T-cell (primary cell): ENCODE measurements around the gene C5orf63. TPM values are rescaled to one million over a fixed set of nuclear protein-coding genes. Genes with fewer than 3 reads are reported as not detected.
"Not testable (repeated sequence)": the region's sequence is repeated elsewhere in the genome, so short reads cannot be mapped to it uniquely, and the experiment has no call there.

Experiments
- ATAC-seq, 4 experiments: fragments of 200-7000 bp in 3 of 4; fragments of 150-1000 bp in 1 of 4; cut with Tn5 transposase; replicated peaks in 1 of 4; 1 replicate in 3 of 4; 2 replicates in 1 of 4; pipeline ENCODE4 v1.10.0; 2021; ENCODE audit warnings: moderate library complexity in 3 of 4, mild to moderate bottlenecking in 2 of 4, moderate number of reproducible peaks in 1 of 4
- CTCF ChIA-PET, 2 donors: fragments of 300-600 bp; sonication (Branson Sonifier 250); formaldehyde crosslinking; loops; one replicate each; lab custom pipeline; 2022; ENCODE audit warnings: antibody characterized with exemption in 2 of 2; lab: Charles Lee
- POLR2A ChIA-PET, 2 donors: fragments of 300-600 bp; sonication (Branson Sonifier 250); formaldehyde crosslinking; loops; one replicate each; lab custom pipeline; 2022; ENCODE audit warnings: antibody characterized with exemption in 2 of 2; lab: Charles Lee
- DNase-seq, 35 experiments: peaks; one replicate each; pipeline versions ENCODE4 v3.0.0 to v3.0.0-alpha.2; 2013 to 2023
- H3K27ac ChIP-seq: one replicate; pipeline ENCODE4 v1.5.1; 2013; ENCODE audit warnings: low read length
- H3K27me3 ChIP-seq, 2 experiments: replicated peaks in 1 of 2; 1 replicate in 1 of 2; 2 replicates in 1 of 2; pipeline versions ENCODE4 v1.6.1 to v1.7.0; 2013; ENCODE audit warnings: low read length in 1 of 2, mixed read lengths in 1 of 2; ENCODE audit not compliant: control insufficient read depth in 2 of 2, insufficient read depth in 2 of 2; ENCODE audit errors: extremely low read depth in 1 of 2
- H3K36me3 ChIP-seq, 2 donors: 1 replicate in 1 of 2; 2 replicates in 1 of 2; pipeline versions ENCODE4 v1.6.1 to v1.7.0; 2013; ENCODE audit warnings: low read length in 1 of 2; ENCODE audit not compliant: control insufficient read depth in 2 of 2, insufficient read depth in 1 of 2; ENCODE audit errors: extremely low read depth in 1 of 2
- H3K4me1 ChIP-seq, 2 experiments: 1 replicate in 1 of 2; 2 replicates in 1 of 2; pipeline versions ENCODE4 v1.6.1 to v1.7.0; 2013; ENCODE audit warnings: low read length in 2 of 2, mixed read lengths in 1 of 2; ENCODE audit not compliant: insufficient read depth in 2 of 2, control insufficient read depth in 1 of 2; ENCODE audit errors: extremely low read depth in 1 of 2
- H3K4me3 ChIP-seq, 2 donors: 1 replicate in 1 of 2; 2 replicates in 1 of 2; pipeline versions ENCODE4 v1.5.1 to v1.7.0; 2013; ENCODE audit warnings: mild to moderate bottlenecking in 2 of 2, low read length in 1 of 2, moderate library complexity in 1 of 2; ENCODE audit not compliant: control insufficient read depth in 1 of 2; ENCODE audit errors: extremely low read depth in 1 of 2
- H3K9me3 ChIP-seq: 2 replicates; pipeline ENCODE4 v1.7.0; 2013
- H3K27ac Mint-ChIP-seq, 2 donors: one replicate each; pipeline ENCODE4 v1.8.0; 2020 to 2021; ENCODE audit warnings: mild to moderate bottlenecking in 2 of 2, mixed read lengths in 2 of 2
- H3K27me3 Mint-ChIP-seq, 2 donors: one replicate each; pipeline ENCODE4 v1.8.0; 2021 to 2022; ENCODE audit warnings: mixed read lengths in 2 of 2
- H3K36me3 Mint-ChIP-seq: one replicate; pipeline ENCODE4 v1.8.0; 2021; ENCODE audit warnings: mixed read lengths
- H3K4me1 Mint-ChIP-seq, 3 donors: one replicate each; pipeline ENCODE4 v1.8.0; 2020 to 2022; ENCODE audit warnings: mixed read lengths in 3 of 3, mild to moderate bottlenecking in 1 of 3
- H3K4me3 Mint-ChIP-seq, 3 donors: one replicate each; pipeline ENCODE4 v1.8.0; 2020 to 2022; ENCODE audit warnings: mild to moderate bottlenecking in 3 of 3, mixed read lengths in 3 of 3, moderate library complexity in 3 of 3
- H3K9me3 Mint-ChIP-seq, 3 donors: one replicate each; pipeline ENCODE4 v1.8.0; 2020 to 2022; ENCODE audit warnings: mixed read lengths in 3 of 3
- WGBS: methylation state at CpG from one replicate; pipeline ENCODE4 v1.1.5; 2013; ENCODE audit warnings: missing lambda C conversion rate; ENCODE audit not compliant: insufficient coverage; 5-methylcytosine and 5-hydroxymethylcytosine counted together
- total RNA-seq, 35 experiments: library from RNA in 6 of 35; stranded (reverse) in 6 of 35; fragments of 120-200 nt in 1 of 35; gene quantifications; one replicate each; pipeline versions ENCODE4 v1.2.1 to v1.2.4 and lab custom pipeline; 2013 to 2026

Gene C5orf63
- total RNA-seq, 5 donors from 2014 or later (not counting 1 experiment from before 2014, with no cell fraction given), result 7.4 to 13.5 (median 11.5) TPM

GRCh38 chr5:127056896-127057295 lies 16.4 kb downstream of the C5orf63 start:
- H3K9me3 Mint-ChIP-seq, result peaks cover 0 to 6% (median 2%) of the 10 kb centered on the region in 3 donors
- peaks cover 58% of the 10 kb centered on the region for H3K36me3 Mint-ChIP-seq
- no peak overlapping the region for H3K27ac Mint-ChIP-seq
- Histone ChIP-seq H3K4me1 (no peaks in the 10 kb centered on the region), H3K4me3 (no peak overlapping the region), H3K27ac (no peak overlapping the region), H3K36me3 (no peaks in the 10 kb centered on the region), H3K27me3 (no peaks in the 10 kb centered on the region), H3K9me3 (no peaks in the 10 kb centered on the region)
- H3K4me1 Mint-ChIP-seq, result peaks cover 6 to 11% (median 9%) of the 10 kb centered on the region in 3 donors
- DNase-seq, result no peak
- ATAC-seq, result no peak
- H3K27me3 Mint-ChIP-seq, result no peaks in the 10 kb centered on the region
- POLR2A ChIA-PET, result interaction anchor here in 1 of 2 donors (0.6 kb wide), 1 partner anchor 197 kb away, joined by 3 read pairs; no protein-coding TSS in a partner anchor
- no peak overlapping the region for H3K4me3 Mint-ChIP-seq
- CTCF ChIA-PET, result interaction anchor here in 1 of 2 donors (1.5 kb wide), 1 partner anchor 10 kb away, joined by 3 read pairs; no protein-coding TSS in a partner anchor
- WGBS, result 63% methylated on average over 2 of the region's 2 CpGs

GRCh38 chr5:127055880-127056653 lies 17.2 kb downstream of the C5orf63 start:
- no peak for DNase-seq
- Histone ChIP-seq H3K27ac (no peak overlapping the region), H3K4me3 (no peak overlapping the region), H3K27me3 (no peaks in the 10 kb centered on the region), H3K9me3 (no peaks in the 10 kb centered on the region), H3K4me1 (no peaks in the 10 kb centered on the region), H3K36me3 (no peaks in the 10 kb centered on the region)
- Mint-ChIP-seq H3K9me3 (peaks cover 0 to 6% (median 2%) of the 10 kb centered on the region in 3 donors), H3K27me3 (no peaks in the 10 kb centered on the region), H3K4me1 (peaks cover 5 to 8% (median 6%) of the 10 kb centered on the region in 3 donors), H3K4me3 (no peak overlapping the region), H3K27ac (no peak overlapping the region), H3K36me3 (peaks cover 66% of the 10 kb centered on the region)
- CTCF ChIA-PET, result no interaction called here
- WGBS, result 83% methylated on average over 1 of the region's 3 CpGs
- POLR2A ChIA-PET, result no interaction called here
- no peak for ATAC-seq

- H3K9me3 ChIP-seq, CTCF ChIA-PET, H3K4me3 ChIP-seq, POLR2A ChIA-PET, H3K9me3 Mint-ChIP-seq, H3K4me3 Mint-ChIP-seq, H3K27me3 ChIP-seq, H3K27me3 Mint-ChIP-seq, H3K4me1 Mint-ChIP-seq, H3K36me3 ChIP-seq, H3K27ac ChIP-seq, DNase-seq, H3K4me1 ChIP-seq, ATAC-seq, H3K27ac Mint-ChIP-seq: not testable (repeated sequence)
- peaks cover 63% of the 10 kb centered on the region for H3K36me3 Mint-ChIP-seq
- WGBS, result 100% methylated on average over 3 of the region's 6 CpGs
These were observed 19.8 kb downstream of the C5orf63 start for GRCh38 chr5:127053551-127053950.

- DNase-seq, result no peak
- ATAC-seq, result no peak
- H3K4me1 Mint-ChIP-seq, result no peaks in the 10 kb centered on the region
- Histone ChIP-seq H3K4me3 (no peak overlapping the region), H3K36me3 (no peaks in the 10 kb centered on the region), H3K4me1 (no peaks in the 10 kb centered on the region), H3K27me3 (no peaks in the 10 kb centered on the region), H3K9me3 (no peaks in the 10 kb centered on the region), H3K27ac (no peak overlapping the region)
- no peaks in the 10 kb centered on the region for H3K27me3 Mint-ChIP-seq
- CTCF ChIA-PET, result no interaction called here
- POLR2A ChIA-PET, result no interaction called here
- no peak overlapping the region for H3K4me3 Mint-ChIP-seq
- H3K9me3 Mint-ChIP-seq, result peaks cover 0 to 6% (median 2%) of the 10 kb centered on the region in 3 donors
- WGBS, result 100% methylated on average over 1 of the region's 3 CpGs
- peaks cover 60% of the 10 kb centered on the region for H3K36me3 Mint-ChIP-seq
- no peak overlapping the region for H3K27ac Mint-ChIP-seq
These were observed 20.3 kb downstream of the C5orf63 start for GRCh38 chr5:127053049-127053448.

- H3K27me3 ChIP-seq, result no peaks in the 10 kb centered on the region
- H3K4me1 ChIP-seq, result no peaks in the 10 kb centered on the region
- H3K27ac Mint-ChIP-seq, result no peak overlapping the region
- no peak for DNase-seq
- CTCF ChIA-PET, result no interaction called here
- POLR2A ChIA-PET, result no interaction called here
- H3K4me3 ChIP-seq, result no peak overlapping the region
- ATAC-seq, result no peak
- no peaks in the 10 kb centered on the region for H3K4me1 Mint-ChIP-seq
- H3K36me3 Mint-ChIP-seq, result peaks cover 55% of the 10 kb centered on the region
- no peak overlapping the region for H3K27ac ChIP-seq
- no peaks in the 10 kb centered on the region for H3K9me3 ChIP-seq
- no peaks in the 10 kb centered on the region for H3K27me3 Mint-ChIP-seq
- peaks cover 0 to 4% of the 10 kb centered on the region in 2 donors for H3K36me3 ChIP-seq
- no peak overlapping the region for H3K4me3 Mint-ChIP-seq
- peaks cover 0 to 6% (median 2%) of the 10 kb centered on the region in 3 donors for H3K9me3 Mint-ChIP-seq
- WGBS, result no CpG with 5 or more reads among the region's 1 CpG
These were observed 21.7 kb downstream of the C5orf63 start for GRCh38 chr5:127051591-127051990.

- Histone ChIP-seq H3K36me3 (peaks cover 0 to 8% of the 10 kb centered on the region in 2 donors), H3K27me3 (no peaks in the 10 kb centered on the region), H3K9me3 (no peaks in the 10 kb centered on the region), H3K27ac (no peak overlapping the region), H3K4me3 (no peak overlapping the region), H3K4me1 (no peaks in the 10 kb centered on the region)
- ChIA-PET POLR2A (no interaction called here), CTCF (interaction anchor here (0.8 to 1.4 kb wide), 3 partner anchors 11 to 23 kb away, joined by 3 read pairs; no protein-coding TSS in a partner anchor)
- peaks cover 18% of the 10 kb centered on the region for H3K36me3 Mint-ChIP-seq
- H3K4me1 Mint-ChIP-seq, result no peaks in the 10 kb centered on the region
- H3K27ac Mint-ChIP-seq, result no peak overlapping the region
- H3K27me3 Mint-ChIP-seq, result no peaks in the 10 kb centered on the region
- no peaks in the 10 kb centered on the region for H3K9me3 Mint-ChIP-seq
- no peak overlapping the region for H3K4me3 Mint-ChIP-seq
- DNase-seq (no peak), ATAC-seq (no peak)
- WGBS, result 88% methylated on average over 2 of the region's 4 CpGs
These were observed 26.8 kb downstream of the C5orf63 start for GRCh38 chr5:127046343-127047072.
